SK-N-SH treated with all-trans-retinoic acid at 6 μM for 48 hours (cell line): ENCODE results near the gene FBXW11.

ENCODE experiments used
- ATAC-seq: fragments of 200-7000 bp; cut with Tn5 transposase; 3 replicates; pipeline ENCODE4 v1.9.1; 2020; ENCODE audit warnings: mild to moderate bottlenecking, moderate library complexity
- ARNTL ChIP-seq: fragments of 450-650 bp; formaldehyde crosslinking; IDR thresholded peaks from 2 replicates; pipeline ENCODE4 v1.5.0; 2020; ENCODE audit warnings: low read depth, mild to moderate bottlenecking, moderate library complexity, borderline replicate concordance
- BACH2 ChIP-seq: fragments of 250-450 bp; sonication (Bioruptor Pico); IDR thresholded peaks from 2 replicates; pipeline ENCODE4 v1.9.0; 2021; ENCODE audit warnings: mild to moderate bottlenecking, borderline replicate concordance
- CSDC2 ChIP-seq: fragments of 250-450 bp; sonication (Bioruptor Pico); IDR thresholded peaks from 2 replicates; pipeline ENCODE4 v1.5.0; 2020; ENCODE audit warnings: mild to moderate bottlenecking, moderate library complexity
- ESRRG ChIP-seq: fragments of 250-450 bp; sonication (Bioruptor Pico); IDR thresholded peaks from 2 replicates; pipeline ENCODE4 v1.6.1; 2021; ENCODE audit warnings: mild to moderate bottlenecking
- GLIS3 ChIP-seq: fragments of 250-450 bp; sonication (Bioruptor Pico); IDR thresholded peaks from 2 replicates; pipeline ENCODE4 v1.5.0; 2020; ENCODE audit warnings: mild to moderate bottlenecking, moderate library complexity
- ISL1 ChIP-seq: fragments of 250-450 bp; sonication (Bioruptor Pico); IDR thresholded peaks from 2 replicates; pipeline ENCODE4 v2.1.2; 2022; ENCODE audit warnings: mild to moderate bottlenecking, moderate library complexity
- OSR1 ChIP-seq: fragments of 250-450 bp; sonication (Bioruptor Pico); IDR thresholded peaks from 2 replicates; pipeline ENCODE4 v1.8.0; 2022; ENCODE audit warnings: moderate library complexity, mild to moderate bottlenecking, inconsistent platforms
- PPARA ChIP-seq: fragments of 250-450 bp; sonication (Bioruptor Pico); IDR thresholded peaks from 2 replicates; pipeline ENCODE4 v1.5.0; 2020; ENCODE audit warnings: mild to moderate bottlenecking, borderline replicate concordance
- RARB ChIP-seq: fragments of 250-450 bp; sonication (Bioruptor Pico); IDR thresholded peaks from 2 replicates; pipeline ENCODE4 v1.8.0; 2021; ENCODE audit warnings: mild to moderate bottlenecking, moderate library complexity
- SNAI2 ChIP-seq: fragments of 250-450 bp; sonication (Bioruptor Pico); IDR thresholded peaks from 2 replicates; pipeline ENCODE4 v1.5.0; 2020; ENCODE audit warnings: mild to moderate bottlenecking, moderate library complexity
- TCF4 ChIP-seq: fragments of 250-450 bp; sonication (Bioruptor Pico); IDR thresholded peaks from 2 replicates; pipeline ENCODE4 v1.8.0; 2021; ENCODE audit warnings: mild to moderate bottlenecking, moderate library complexity, borderline replicate concordance
- TOX ChIP-seq: fragments of 250-450 bp; sonication (Bioruptor Pico); IDR thresholded peaks from 2 replicates; pipeline ENCODE4 v1.8.0; 2021; ENCODE audit warnings: mild to moderate bottlenecking, moderate library complexity, borderline replicate concordance
- ZC3H10 ChIP-seq: fragments of 250-450 bp; sonication (Bioruptor Pico); IDR thresholded peaks from 2 replicates; pipeline ENCODE4 v1.5.1; 2021; ENCODE audit warnings: mild to moderate bottlenecking, moderate library complexity
- ZFP3 ChIP-seq: fragments of 250-450 bp; sonication (Bioruptor Pico); IDR thresholded peaks from 2 replicates; pipeline ENCODE4 v1.5.0; 2020; ENCODE audit warnings: mild to moderate bottlenecking, moderate library complexity
- ZFP30 ChIP-seq: fragments of 450-650 bp; formaldehyde crosslinking; IDR thresholded peaks from 2 replicates; pipeline ENCODE4 v1.5.0; 2022; ENCODE audit warnings: mild to moderate bottlenecking, moderate library complexity
- ZNF565 ChIP-seq: fragments of 450-650 bp; formaldehyde crosslinking; conservative IDR thresholded peaks from 2 replicates; pipeline ENCODE4 v1.5.0; 2020; ENCODE audit warnings: low read depth, mild to moderate bottlenecking, moderate library complexity
- ZNF70 ChIP-seq: fragments of 450-650 bp; formaldehyde crosslinking; IDR thresholded peaks from 2 replicates; pipeline ENCODE4 v1.5.0; 2020; ENCODE audit warnings: mild to moderate bottlenecking, moderate library complexity
- ZNF8 ChIP-seq: fragments of 450-650 bp; formaldehyde crosslinking; IDR thresholded peaks from 2 replicates; pipeline ENCODE4 v1.5.0; 2020; ENCODE audit warnings: mild to moderate bottlenecking, moderate library complexity
- TF ChIP-seq, protein P1 (sequence below): fragments of 250-450 bp; sonication (Bioruptor Pico); IDR thresholded peaks from 2 replicates; pipeline ENCODE4 v1.5.1; 2021; ENCODE audit warnings: mild to moderate bottlenecking, moderate library complexity
- TF ChIP-seq, protein P2 (sequence below): fragments of 250-450 bp; sonication (Bioruptor Pico); IDR thresholded peaks from 2 replicates; pipeline ENCODE4 v1.5.1; 2020; ENCODE audit warnings: low read depth, mild to moderate bottlenecking, moderate library complexity
- TF ChIP-seq, protein P3 (sequence below): fragments of 250-450 bp; sonication (Bioruptor Pico); IDR thresholded peaks from 2 replicates; pipeline ENCODE4 v1.8.0; 2020; ENCODE audit warnings: mild to moderate bottlenecking, moderate library complexity, borderline replicate concordance
- TF ChIP-seq, protein P4 (sequence below): fragments of 250-450 bp; sonication (Bioruptor Pico); IDR thresholded peaks from 2 replicates; pipeline ENCODE4 v1.5.0; 2020; ENCODE audit warnings: mild to moderate bottlenecking, moderate library complexity

The FBXW11 gene

DNA sequence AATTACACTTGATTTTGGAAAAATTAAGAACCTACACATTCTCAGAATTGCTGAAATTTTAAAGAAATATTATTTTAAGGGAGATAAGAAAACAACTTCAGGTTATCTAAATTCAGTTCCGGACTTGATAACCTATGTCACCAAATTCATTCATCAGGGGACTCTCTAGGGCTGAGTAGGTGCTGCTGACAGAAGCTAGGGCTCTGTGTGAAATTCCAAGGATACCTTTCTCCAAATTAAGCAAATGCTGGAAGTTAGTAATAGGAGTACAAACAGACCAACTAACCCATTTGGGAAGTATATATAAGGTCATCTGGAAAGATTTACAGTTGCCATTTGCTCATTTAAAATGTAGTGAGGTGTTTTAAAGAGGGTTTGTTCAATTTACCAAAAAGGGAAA, 136.5 kb downstream of the FBXW11 start:
- TF ChIP-seq, protein P1, sequence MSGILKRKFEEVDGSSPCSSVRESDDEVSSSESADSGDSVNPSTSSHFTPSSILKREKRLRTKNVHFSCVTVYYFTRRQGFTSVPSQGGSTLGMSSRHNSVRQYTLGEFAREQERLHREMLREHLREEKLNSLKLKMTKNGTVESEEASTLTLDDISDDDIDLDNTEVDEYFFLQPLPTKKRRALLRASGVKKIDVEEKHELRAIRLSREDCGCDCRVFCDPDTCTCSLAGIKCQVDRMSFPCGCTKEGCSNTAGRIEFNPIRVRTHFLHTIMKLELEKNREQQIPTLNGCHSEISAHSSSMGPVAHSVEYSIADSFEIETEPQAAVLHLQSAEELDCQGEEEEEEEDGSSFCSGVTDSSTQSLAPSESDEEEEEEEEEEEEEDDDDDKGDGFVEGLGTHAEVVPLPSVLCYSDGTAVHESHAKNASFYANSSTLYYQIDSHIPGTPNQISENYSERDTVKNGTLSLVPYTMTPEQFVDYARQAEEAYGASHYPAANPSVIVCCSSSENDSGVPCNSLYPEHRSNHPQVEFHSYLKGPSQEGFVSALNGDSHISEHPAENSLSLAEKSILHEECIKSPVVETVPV: no peak
- TF ChIP-seq GLIS3 (CRISPR knock-in tag): no peak
- TF ChIP-seq ISL1 (CRISPR knock-in tag): no peak
- TF ChIP-seq TOX (CRISPR knock-in tag): no peak
- TF ChIP-seq BACH2: no peak
- TF ChIP-seq, protein P2, sequence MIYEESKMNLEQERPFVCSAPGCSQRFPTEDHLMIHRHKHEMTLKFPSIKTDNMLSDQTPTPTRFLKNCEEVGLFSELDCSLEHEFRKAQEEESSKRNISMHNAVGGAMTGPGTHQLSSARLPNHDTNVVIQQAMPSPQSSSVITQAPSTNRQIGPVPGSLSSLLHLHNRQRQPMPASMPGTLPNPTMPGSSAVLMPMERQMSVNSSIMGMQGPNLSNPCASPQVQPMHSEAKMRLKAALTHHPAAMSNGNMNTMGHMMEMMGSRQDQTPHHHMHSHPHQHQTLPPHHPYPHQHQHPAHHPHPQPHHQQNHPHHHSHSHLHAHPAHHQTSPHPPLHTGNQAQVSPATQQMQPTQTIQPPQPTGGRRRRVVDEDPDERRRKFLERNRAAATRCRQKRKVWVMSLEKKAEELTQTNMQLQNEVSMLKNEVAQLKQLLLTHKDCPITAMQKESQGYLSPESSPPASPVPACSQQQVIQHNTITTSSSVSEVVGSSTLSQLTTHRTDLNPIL (CRISPR knock-in tag): no peak
- no peak for TF ChIP-seq ZNF565
- TF ChIP-seq PPARA (CRISPR knock-in tag): no peak
- TF ChIP-seq, protein P3, sequence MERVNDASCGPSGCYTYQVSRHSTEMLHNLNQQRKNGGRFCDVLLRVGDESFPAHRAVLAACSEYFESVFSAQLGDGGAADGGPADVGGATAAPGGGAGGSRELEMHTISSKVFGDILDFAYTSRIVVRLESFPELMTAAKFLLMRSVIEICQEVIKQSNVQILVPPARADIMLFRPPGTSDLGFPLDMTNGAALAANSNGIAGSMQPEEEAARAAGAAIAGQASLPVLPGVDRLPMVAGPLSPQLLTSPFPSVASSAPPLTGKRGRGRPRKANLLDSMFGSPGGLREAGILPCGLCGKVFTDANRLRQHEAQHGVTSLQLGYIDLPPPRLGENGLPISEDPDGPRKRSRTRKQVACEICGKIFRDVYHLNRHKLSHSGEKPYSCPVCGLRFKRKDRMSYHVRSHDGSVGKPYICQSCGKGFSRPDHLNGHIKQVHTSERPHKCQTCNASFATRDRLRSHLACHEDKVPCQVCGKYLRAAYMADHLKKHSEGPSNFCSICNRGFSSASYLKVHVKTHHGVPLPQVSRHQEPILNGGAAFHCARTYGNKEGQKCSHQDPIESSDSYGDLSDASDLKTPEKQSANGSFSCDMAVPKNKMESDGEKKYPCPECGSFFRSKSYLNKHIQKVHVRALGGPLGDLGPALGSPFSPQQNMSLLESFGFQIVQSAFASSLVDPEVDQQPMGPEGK: no peak
- TF ChIP-seq ZFP3 (CRISPR knock-in tag): no peak
- no peak for TF ChIP-seq ZC3H10 (CRISPR knock-in tag)
- TF ChIP-seq RARB: no peak
- no peak for TF ChIP-seq CSDC2 (CRISPR knock-in tag)
- no peak for TF ChIP-seq ZNF70 (CRISPR knock-in tag)
- no peak for TF ChIP-seq SNAI2 (CRISPR knock-in tag)
- TF ChIP-seq TCF4: no peak
- TF ChIP-seq ZNF8 (CRISPR knock-in tag): no peak
- TF ChIP-seq OSR1: no peak
- TF ChIP-seq ZFP30 (CRISPR knock-in tag): no peak
- TF ChIP-seq, all 23 proteins: peak for 0

DNA sequence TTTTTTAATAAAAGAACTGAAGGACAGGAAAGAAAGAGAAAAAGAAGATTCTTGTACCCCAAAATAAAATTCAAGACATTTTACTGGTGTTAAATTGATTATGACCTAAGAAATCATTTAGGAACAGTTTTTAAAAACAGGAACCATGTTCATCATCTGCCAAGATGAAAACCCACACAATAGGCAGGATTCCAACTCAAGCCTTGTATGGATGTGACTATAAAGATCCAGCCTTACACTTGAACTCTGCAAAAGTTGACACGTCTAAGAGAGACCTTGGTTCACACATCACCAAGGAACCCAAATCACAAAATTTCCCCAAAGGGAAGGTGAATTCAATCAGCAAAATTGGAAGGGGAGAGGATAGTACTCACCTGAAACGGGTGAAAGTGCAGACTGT, 138.2 kb downstream of the FBXW11 start:
- ATAC-seq: no peak
- TF ChIP-seq OSR1: no peak
- TF ChIP-seq ZC3H10 (CRISPR knock-in tag): no peak

More for the DNA sequence above, 136.5 kb downstream of the FBXW11 start:
- ATAC-seq: no peak

DNA sequence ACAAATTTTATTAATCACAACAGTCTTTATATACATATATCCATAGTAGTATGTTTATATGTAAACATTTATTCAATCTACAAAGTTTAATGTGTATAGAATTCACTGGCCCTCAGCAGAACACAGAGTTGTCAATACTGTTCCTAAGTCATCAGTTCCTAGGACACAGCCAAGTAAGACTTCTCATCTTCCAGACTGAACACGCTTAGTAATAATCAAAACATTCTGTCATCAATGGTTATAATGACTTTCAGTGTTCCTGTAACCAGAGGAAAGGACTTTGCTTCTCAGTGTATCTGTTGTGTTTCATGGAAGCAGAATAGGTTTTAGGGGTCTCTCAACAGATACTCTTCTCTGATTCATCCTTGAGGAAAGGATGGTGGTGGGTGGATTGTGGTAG, 138.7 kb downstream of the FBXW11 start:
- TF ChIP-seq, protein P2 (CRISPR knock-in tag): no peak
- TF ChIP-seq ZFP30 (CRISPR knock-in tag) (no peak), BACH2 (no peak), PPARA (CRISPR knock-in tag) (no peak), ZNF8 (CRISPR knock-in tag) (no peak), ARNTL (CRISPR knock-in tag) (no peak), ESRRG (CRISPR knock-in tag) (no peak)
- TF ChIP-seq, protein P4, sequence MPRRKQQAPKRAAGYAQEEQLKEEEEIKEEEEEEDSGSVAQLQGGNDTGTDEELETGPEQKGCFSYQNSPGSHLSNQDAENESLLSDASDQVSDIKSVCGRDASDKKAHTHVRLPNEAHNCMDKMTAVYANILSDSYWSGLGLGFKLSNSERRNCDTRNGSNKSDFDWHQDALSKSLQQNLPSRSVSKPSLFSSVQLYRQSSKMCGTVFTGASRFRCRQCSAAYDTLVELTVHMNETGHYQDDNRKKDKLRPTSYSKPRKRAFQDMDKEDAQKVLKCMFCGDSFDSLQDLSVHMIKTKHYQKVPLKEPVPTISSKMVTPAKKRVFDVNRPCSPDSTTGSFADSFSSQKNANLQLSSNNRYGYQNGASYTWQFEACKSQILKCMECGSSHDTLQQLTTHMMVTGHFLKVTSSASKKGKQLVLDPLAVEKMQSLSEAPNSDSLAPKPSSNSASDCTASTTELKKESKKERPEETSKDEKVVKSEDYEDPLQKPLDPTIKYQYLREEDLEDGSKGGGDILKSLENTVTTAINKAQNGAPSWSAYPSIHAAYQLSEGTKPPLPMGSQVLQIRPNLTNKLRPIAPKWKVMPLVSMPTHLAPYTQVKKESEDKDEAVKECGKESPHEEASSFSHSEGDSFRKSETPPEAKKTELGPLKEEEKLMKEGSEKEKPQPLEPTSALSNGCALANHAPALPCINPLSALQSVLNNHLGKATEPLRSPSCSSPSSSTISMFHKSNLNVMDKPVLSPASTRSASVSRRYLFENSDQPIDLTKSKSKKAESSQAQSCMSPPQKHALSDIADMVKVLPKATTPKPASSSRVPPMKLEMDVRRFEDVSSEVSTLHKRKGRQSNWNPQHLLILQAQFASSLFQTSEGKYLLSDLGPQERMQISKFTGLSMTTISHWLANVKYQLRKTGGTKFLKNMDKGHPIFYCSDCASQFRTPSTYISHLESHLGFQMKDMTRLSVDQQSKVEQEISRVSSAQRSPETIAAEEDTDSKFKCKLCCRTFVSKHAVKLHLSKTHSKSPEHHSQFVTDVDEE (CRISPR knock-in tag): no peak
- TF ChIP-seq, protein P1: no peak
- no peak for ATAC-seq
